ENCODE data around the gene TLE3. TPM values are rescaled to one million over a fixed set of nuclear protein-coding genes. Genes with fewer than 3 reads are reported as not detected.
A peak's percentile ranks its signal among the peaks of the same experiment; 100 is the strongest.
"Not testable (repeated sequence)": the region's sequence is repeated elsewhere in the genome, so short reads cannot be mapped to it uniquely, and the experiment has no call there.

TLE3 gene
- total RNA-seq, 1 donor from 2014 or later = 32.6 TPM

- intact Hi-C loops (cut with DNase I) = no loop called here
- DNase-seq (ENCODE audit: low spot score) = no peak
Observed at GRCh38 chr15:70127770-70128413, 30.2 kb upstream of the TLE3 start.

DNA sequence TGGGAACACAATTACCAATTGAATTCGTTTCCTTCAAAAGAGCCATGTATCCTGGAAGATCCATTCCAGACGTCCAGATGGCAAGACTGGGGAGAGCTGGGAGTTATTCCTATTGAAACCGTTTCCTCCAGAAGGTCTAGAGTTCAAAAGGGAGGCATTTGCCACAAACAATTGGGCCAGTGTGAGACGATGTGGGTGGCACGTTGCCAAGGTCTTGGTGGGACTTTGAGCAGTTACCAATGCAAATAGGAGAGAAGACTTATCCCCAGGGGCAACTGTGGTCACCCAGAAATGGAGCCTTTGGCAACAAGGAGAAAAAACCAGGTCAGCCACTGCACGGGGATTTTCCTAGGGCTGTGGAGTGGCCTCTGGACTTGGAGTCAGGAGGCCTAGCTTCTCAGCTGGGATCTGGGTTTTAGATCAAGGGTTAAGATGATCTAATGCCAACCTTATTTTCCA, 29.6 kb upstream of the TLE3 start:
- intact Hi-C loops (cut with DNase I) = no loop called here
- no peak for DNase-seq (ENCODE audit: low spot score)

GRCh38 chr15:70126362-70126761, 28.6 kb upstream of the TLE3 start:
- DNase-seq (ENCODE audit: low spot score) = no peak
- intact Hi-C loops (cut with DNase I) = no loop called here

- intact Hi-C loops (cut with DNase I) = no loop called here
- no peak for DNase-seq (ENCODE audit: low spot score)
Observed at GRCh38 chr15:70125605-70126004, 27.9 kb upstream of the TLE3 start.

DNA sequence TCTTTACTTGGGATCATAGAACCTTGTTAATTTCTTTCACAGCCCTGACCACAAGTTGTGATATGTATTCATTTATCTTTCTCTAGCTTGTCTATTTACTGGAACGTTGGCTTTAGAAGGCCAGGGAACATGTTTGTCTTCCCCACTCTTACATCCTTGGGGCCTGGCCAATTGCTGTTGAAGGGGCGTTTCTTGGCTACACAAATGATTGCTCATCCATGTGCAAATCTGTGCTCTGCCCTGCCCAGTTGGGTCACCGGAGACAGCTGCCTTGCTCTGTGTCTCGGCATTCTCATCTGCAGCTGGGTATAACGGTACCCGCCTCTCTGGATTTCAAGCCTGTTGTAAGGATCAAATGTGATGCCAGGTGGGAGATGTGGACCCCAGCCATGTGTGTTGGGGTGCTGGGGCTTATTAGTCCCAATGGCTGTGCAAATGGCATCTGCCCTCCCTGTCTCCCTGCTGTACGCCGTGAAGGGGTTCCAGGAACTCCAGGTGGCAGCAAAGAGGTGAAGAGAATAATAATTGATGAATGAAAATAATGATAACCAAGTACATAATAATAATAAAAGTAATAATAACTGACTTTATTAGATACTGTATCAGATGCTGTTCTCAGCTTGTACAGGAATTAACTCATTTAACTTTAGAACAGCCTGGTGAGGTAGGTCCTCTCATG, 24.0 kb upstream of the TLE3 start:
- DNase-seq (ENCODE audit: low spot score) = no peak
- intact Hi-C loops (cut with DNase I) = no loop called here

DNA sequence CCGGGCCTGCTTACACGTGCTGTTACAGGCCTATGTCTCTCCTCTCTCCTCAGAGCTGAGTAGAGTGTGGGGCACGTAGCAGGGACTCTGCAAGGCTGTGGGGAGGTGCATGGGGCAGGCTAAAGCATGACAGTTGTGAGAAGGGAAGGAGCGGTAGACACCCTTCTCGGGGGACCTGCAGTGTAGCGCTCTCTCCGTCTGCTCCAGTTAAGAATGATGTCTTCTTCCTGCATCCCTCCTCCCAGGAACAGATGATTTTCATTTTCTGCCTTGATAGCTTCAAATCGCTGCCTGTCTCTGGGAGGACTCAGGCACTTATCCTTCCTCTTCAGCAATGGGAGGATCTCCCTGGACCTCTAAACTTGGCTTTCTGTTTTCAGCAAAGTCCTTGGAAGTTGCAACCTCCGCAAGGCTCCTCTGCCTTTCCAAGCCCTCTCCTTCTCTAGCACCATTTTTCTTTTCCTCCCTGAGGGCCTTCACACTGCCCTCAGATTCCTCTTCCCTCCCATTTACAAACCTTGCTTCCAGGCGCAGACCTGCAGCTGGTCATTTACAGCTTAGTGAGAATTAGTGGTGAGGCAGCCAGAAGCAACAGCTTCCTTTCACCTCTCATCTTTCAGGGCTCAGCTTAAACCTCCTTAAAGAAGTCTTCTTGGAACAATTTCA, 23.4 kb upstream of the TLE3 start:
- DNase-seq (ENCODE audit: low spot score) = no peak
- intact Hi-C loops (cut with DNase I) = no loop called here

DNA sequence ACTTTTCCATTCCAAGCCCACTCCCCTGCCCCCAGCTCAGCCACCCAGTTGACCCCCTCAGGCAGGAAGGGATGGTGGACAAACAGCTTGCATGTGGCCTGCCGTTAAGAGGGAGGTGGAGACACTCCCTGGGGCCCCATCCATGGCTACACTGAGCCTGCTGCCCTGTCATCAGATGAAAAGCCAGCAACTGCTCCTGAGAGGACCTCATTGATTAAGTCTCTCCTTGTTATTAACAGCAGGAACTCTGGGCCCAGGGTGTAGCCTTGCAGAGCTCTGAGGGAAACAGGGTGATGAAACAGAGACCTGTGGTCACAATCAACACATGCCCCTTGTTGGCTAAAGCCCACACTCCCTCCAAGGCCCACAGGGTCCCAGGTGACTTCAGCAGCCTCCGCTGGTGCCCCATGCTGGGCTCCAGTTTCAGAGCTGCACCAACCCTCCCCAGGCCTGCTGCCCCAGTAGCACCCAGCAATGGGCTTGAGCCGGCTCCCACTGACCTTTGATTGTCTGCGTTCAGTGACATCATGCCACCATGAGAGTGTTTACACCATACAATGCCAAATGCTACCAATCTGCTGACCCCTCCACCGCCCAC, 22.3 kb upstream of the TLE3 start:
- no peak for DNase-seq (ENCODE audit: low spot score)
- intact Hi-C loops (cut with DNase I) = loop anchor here (10.0 kb wide), 1 partner anchor 335 kb away; no protein-coding TSS in a partner anchor

DNA sequence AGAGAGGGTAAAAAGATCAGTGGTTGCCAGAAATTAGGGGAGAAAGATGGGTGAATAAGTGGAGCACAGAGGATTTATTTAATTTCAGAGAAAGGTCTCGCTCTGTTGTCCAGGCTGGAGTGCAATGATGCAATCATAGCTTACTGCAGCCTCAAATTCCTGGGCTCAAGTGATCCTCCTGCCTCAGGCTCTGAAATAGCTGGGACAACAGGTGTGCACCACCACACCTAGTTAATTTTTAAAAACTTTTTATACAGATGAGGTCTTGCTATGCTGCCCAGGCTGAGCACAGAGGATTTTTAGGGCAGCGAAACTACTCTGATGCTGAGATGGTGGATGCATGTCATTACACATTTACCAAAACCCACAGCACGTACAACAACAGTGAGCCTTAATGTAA, 20.9 kb upstream of the TLE3 start:
- intact Hi-C loops (cut with DNase I) = loop anchor here (10.0 kb wide), 1 partner anchor 336 kb away; no protein-coding TSS in a partner anchor
- no peak for DNase-seq (ENCODE audit: low spot score)

DNA sequence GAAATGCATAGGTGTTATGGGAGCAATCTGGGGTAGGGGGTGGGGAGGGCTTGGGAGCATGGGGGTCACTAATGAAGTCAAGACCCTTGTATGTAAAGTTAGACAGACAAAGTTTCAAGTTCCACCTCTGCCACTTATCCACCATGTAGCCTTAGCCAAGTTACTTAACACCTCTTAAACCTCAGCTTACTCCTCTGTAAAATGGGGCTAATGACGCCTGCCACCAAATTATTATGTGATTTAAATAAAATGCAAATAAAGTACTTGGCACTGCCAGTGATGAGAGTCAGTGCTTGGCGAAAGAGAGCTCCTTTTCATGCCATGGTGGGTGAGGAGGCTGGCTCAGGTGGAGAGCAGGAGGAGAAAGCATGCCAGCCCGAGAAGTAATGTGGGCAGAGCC, 18.6 kb upstream of the TLE3 start:
- DNase-seq (ENCODE audit: low spot score) = no peak
- intact Hi-C loops (cut with DNase I) = loop anchor here (10.0 kb wide), 1 partner anchor 338 kb away; no protein-coding TSS in a partner anchor

DNA sequence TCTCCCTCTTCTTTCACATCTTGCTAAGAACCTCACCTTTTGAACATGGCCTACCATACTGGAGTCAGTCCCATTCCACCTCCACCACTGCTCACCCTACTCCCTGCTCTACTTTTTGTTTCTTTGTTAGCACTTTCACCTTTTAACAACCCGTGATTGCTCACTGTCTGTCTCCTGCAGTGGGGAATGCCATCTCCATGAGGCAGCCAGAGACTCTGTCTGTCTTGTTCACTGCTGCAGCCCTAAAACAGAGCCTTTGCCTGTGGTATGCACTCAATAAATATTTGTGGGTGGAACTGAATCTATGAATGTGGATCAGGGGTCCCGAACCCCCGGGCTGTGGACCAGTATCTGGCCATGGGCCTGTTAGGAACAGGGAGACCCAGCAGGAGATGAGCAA, 16.5 kb upstream of the TLE3 start:
- intact Hi-C loops (cut with DNase I) = loop anchor here (5.0 to 10.0 kb wide), 3 partner anchors 43 to 341 kb away; no protein-coding TSS in a partner anchor
- DNase-seq (ENCODE audit: low spot score) = no peak

DNA sequence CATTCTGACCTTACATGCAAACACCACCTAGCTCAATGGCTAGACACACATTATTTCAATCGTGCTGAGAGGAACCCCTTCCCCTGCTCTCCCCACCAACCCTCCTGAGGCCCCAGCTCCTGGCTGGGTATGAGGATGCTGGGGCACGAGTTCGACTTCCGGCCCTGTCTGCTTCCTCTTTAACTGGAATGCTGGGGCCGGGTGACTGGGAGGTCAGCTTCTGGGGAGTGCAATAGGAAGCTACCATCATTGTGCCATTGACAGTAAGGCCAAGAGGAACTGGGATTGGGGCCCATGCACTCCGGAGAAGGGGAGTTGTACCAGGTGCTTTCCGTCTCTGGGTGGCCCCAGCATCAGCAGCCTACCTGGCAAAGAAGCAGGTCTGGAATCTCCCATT, 15.6 kb upstream of the TLE3 start:
- DNase-seq (ENCODE audit: low spot score) = peak; percentile 94
- intact Hi-C loops (cut with DNase I) = loop anchor here (5.0 to 10.0 kb wide), 3 partner anchors 44 to 341 kb away; no protein-coding TSS in a partner anchor

- DNase-seq (ENCODE audit: low spot score) = not testable (repeated sequence)
- intact Hi-C loops (cut with DNase I) = loop anchor here (5.0 to 10.0 kb wide), 3 partner anchors 45 to 342 kb away; no protein-coding TSS in a partner anchor
Observed at GRCh38 chr15:70112572-70113303, 15.0 kb upstream of the TLE3 start.

GRCh38 chr15:70112074-70112395, 14.3 kb upstream of the TLE3 start:
- DNase-seq (ENCODE audit: low spot score) = no peak
- intact Hi-C loops (cut with DNase I) = loop anchor here (5.0 to 10.0 kb wide), 3 partner anchors 45 to 343 kb away; no protein-coding TSS in a partner anchor

DNA sequence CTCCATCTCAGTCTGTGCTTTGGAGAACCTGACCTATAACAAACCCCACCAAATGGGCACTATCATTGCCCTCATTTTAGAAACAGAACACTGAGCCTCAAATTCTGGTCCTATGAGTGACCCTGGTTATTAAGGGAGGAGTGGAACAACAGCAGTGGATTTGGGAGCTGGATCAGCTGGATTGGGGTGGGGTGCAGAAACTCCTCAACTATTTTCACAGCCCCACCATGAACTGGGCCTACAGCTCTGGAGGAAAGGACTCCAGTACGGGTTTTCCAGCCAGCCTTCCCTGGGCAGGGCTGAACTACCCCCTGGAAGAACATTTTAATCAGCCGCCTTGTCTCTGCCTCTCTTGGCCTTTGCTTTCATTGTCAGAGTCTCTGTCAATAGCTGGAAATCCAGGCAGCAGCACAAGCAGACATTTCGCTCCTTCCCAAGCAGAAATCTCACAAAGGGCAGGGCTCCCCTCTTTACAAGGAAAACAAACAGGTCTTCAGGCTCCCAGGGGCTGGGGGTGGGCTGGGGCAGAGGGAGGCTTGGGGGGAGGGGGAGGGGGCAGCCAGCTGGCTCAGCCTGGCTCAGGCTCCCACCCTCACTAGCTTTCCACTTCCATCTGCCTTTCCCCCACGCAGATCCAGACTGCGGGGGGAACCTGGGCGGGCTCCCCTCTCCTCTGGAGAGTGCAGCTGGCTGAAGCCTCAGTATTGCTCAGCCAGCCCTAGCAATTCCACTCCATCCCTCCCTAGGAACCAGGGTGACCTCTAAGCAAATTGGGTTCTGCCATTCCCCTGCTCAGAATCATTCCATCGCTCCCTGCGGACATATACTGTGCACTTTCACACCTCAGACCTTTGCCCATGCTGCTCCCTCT, 13.7 kb upstream of the TLE3 start:
- intact Hi-C loops (cut with DNase I) = loop anchor here (5.0 to 10.0 kb wide), 3 partner anchors 46 to 343 kb away; no protein-coding TSS in a partner anchor
- peak; percentile 88 for DNase-seq (ENCODE audit: low spot score)

DNA sequence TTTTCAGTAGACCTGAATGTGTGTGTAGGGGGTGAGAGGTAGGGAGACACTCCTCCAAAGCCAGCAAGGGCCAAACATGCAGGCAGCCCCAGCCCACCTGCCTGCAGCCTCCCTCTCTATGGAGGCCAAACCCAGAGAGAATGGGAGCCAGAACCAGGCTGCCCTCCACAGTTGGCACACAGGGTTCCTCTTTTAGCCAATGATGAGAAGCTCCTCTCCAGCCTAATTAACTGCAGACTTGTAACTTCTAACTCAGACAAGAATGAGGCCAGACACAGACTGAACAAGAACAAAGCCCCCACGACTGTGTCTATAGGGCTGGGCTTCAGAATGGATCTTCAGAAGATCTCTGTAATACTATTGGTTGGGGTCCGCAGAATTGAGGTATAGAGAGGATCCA, 12.3 kb upstream of the TLE3 start:
- DNase-seq (ENCODE audit: low spot score) = no peak
- intact Hi-C loops (cut with DNase I) = loop anchor here (1.0 to 10.0 kb wide), 4 partner anchors 8 to 345 kb away; no protein-coding TSS in a partner anchor

DNA sequence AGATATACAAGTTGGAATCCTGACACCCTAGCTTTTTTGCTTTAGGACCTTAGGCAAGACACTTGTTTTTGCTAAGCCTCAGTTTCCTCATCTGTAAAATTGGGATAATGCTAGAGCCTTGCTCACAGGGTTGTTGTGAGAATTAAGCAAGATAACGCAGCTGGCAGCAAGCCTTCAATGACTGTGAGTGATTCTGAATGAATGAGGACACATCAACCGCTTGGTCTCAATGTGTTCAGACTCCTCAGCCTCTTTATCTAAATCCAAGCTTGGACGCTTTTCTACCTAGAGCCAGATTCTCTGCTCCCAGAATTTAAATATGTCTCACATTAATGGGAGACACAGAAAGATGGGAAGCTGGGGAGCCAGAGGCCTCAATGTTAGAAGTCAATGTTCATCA, 11.8 kb upstream of the TLE3 start:
- intact Hi-C loops (cut with DNase I) = no loop called here
- DNase-seq (ENCODE audit: low spot score) = no peak

GRCh38 chr15:70103880-70104626, 6.3 kb upstream of the TLE3 start:
- intact Hi-C loops (cut with DNase I) = loop anchor here (5.0 kb wide), 1 partner anchor 38 kb away; no protein-coding TSS in a partner anchor
- DNase-seq (ENCODE audit: low spot score) = no peak
